Measurements from ENCODE around the gene OR6S1.

GRCh38 chr14:20659813-20660395 lies 18.4 kb upstream of the OR6S1 start:
- TF ChIP-seq CTCF (IDR thresholded peaks at IDR 0.05; ENCODE audit: low read length): no peak
- TF ChIP-seq EZH2 (optimal IDR thresholded peaks at IDR 0.05; ENCODE audit: low read depth, low read length): no peak
- TF ChIP-seq EZH2phosphoT487 (IDR thresholded peaks at IDR 0.05; ENCODE audit: low read length): no peak

Measured in MM.1S (cell line).